HG02610 (cell line): ENCODE data around the gene ACBD5.
A peak's percentile ranks its signal among the peaks of the same experiment; 100 is the strongest.
"Not testable (repeated sequence)": the region's sequence is repeated elsewhere in the genome, so short reads cannot be mapped to it uniquely, and the experiment has no call there.

Source experiments
- ATAC-seq: cut with Tn5 transposase; IDR thresholded peaks from one replicate; pipeline ENCODE4 v1.9.1; 2021; ENCODE audit warnings: mild to moderate bottlenecking, moderate library complexity; ENCODE audit not compliant: unreplicated experiment

Gene ACBD5, protein sequence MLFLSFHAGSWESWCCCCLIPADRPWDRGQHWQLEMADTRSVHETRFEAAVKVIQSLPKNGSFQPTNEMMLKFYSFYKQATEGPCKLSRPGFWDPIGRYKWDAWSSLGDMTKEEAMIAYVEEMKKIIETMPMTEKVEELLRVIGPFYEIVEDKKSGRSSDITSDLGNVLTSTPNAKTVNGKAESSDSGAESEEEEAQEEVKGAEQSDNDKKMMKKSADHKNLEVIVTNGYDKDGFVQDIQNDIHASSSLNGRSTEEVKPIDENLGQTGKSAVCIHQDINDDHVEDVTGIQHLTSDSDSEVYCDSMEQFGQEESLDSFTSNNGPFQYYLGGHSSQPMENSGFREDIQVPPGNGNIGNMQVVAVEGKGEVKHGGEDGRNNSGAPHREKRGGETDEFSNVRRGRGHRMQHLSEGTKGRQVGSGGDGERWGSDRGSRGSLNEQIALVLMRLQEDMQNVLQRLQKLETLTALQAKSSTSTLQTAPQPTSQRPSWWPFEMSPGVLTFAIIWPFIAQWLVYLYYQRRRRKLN

DNA sequence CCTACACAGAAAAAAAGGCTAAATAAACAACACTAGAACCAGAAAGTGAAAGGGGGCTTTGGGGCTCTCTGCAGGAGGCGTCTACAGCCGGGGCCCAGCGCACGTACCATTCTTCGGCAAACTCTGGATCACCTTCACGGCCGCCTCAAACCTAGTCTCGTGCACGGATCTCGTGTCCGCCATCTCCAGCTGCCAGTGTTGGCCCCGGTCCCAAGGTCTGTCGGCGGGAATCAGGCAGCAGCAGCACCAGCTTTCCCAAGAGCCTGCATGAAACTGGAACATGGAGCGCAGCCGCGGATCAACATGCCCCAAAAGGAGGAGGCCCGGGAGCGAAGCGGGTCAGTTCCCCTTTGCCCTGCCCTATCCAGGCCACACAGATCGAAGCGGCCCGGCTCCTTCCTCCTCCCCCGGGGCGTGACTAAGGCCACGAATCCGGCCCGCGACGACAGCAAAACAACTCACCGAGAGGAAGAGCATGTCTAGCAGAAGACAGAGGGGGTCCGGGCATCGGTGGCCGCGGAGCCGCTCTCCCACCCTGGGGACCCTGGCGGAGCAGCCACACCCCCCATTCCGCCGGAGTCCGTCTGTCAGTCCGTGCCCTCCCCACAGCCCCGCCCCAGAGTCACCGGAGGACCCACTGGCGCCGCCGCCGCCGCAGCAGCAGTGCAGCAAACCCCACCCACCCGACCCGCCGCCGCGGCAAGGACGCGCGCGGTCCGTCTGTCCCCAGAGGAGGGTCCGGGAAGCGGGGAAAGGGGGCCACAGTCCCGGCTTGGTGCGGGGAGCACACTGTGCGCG lies at the start of gene ACBD5:
Gene ACBD5 (minus strand): TSS at position 586 of the 798 bp plus-strand sequence. CDS start 109 bp downstream, at position 477.
- ATAC-seq = peak; percentile 44

DNA sequence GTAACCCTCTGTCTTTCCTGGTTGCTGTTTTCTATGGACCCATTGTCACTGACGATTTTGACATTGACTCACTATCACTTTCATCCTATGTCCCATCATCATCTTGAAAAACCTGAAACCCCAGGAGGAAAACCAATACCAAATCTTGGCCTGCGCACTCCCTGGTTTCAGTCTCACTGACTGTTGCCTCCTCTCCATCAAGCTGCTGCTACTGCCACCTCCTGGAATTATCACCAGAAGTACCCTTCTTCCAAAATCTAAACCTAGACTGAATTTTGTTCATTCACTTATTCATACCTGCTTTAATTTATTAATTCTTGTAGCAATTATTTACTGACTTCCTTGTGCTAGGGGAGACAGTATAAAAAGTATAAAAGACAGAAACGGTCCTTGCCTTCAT lies 44.5 kb upstream of the ACBD5 start:
- no peak for ATAC-seq

DNA sequence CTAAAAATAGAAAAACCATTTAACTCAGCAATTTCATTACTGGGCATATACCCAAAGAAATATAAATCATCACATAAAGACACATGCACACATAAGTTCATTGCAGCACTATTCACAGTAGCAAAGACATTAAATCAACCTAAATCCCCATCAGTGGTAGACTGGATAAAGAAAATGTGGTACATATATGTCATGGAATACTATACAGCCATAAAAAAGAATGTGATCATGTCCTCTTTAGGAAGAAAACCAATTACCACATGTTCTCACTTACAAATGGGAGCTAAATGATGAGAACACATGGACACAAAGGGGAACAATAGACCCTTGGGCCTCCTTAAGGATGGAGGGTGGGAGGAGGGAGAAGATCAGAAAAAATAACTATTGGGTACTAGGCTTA lies 36.0 kb upstream of the ACBD5 start:
- no peak for ATAC-seq

DNA sequence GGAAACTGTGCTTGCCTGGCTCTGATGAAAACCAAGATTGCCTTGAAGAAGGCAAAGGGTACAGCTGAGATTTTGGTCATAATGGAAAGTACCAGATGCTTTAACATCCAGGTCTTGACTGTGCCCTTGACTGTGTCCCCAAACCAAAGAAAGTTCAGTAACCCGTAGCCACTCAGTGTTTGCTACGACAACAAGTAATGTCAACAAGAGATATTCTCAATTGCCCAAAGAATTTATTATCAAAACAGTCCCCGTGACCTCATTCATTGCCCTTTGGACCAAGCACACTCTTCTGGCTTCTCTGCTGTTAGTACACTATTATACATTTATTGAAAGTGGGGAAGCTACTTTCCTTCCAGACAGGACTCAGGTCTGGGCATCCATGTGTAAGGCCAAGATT lies 25.4 kb upstream of the ACBD5 start:
- ATAC-seq = not testable (repeated sequence)

DNA sequence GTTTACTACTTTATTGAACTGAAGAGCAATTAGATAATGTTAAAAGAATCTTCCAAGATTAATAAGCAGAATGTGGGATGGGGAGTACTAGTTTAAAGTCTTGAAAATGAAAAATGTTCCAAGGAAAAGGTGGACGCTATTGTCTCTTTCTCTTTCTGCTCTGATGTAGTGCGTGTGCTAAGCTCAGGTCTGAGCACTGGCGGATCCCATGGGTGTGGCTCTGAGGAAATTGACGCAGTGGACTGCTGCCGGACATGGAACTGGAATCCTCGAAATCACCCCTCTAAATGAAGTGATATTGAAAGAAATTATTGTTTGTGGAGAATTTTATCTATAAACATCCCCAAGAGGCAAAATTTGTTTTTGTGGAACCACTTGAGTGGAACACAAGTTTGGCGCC lies 22.2 kb upstream of the ACBD5 start:
- not testable (repeated sequence) for ATAC-seq

DNA sequence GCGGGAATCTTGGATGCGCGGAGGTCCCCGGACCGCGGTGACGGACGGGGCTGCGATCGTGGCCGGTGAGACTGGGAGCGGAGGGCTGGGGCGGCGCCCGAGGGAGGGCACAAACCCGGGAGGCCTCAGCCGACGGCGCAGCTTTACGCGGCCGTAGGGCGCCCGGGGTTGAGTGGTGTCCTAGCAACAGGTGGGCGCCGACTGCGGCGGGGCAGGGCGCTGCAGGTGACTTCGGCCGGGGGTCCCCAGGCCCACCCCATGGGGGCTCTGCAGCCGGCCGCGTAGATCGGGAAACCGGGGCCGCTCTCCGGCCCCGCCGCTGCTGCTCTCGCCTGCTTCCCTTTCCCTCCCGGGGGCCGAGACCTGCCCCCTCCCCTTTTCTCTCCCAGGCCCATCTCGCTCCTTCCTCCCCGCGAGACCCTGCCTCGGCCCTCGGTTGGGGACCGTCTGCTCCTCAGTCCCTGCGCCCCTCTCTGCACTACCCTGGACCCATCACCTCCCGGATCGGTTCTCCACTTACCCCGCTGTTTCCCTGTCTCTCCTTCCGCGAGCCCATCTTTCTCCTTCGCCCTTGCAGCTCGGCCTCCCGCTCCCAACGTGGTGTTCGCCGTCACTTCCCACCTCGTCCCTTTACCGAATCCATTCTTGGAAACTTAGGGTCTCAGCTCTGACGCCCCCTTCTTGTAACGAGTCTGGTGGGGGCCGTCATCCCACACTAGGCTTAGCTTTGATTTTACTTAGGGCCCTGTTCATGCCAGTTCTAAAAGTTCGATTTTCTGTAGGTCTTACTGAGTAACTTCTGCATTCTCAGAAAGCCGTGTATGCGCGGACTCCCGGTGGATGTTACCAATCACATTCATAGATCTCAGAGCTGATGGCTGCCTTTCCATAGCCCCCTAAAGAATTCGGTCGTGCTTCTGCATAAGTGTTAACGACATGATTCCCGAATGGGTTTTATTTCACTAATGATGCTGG lies 18.5 kb upstream of the ACBD5 start:
- ATAC-seq = no peak

DNA sequence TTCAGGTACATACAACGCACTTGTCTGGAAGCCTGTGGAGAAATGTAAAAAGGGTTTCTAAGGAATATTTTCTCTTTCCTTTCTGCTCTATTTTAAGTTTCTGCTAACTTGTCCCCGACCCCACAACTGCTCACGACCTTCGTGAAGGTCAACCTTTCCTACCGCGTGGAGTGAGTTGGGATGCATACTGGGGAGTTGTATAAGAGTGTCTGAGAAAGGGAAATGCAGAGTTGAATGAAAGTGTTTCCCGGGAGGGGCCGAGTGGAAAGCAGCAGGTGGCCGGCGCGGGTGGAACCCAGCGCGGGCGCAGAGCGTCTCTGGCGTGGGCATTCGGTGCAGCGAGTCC lies 17.9 kb upstream of the ACBD5 start:
- ATAC-seq = no peak

DNA sequence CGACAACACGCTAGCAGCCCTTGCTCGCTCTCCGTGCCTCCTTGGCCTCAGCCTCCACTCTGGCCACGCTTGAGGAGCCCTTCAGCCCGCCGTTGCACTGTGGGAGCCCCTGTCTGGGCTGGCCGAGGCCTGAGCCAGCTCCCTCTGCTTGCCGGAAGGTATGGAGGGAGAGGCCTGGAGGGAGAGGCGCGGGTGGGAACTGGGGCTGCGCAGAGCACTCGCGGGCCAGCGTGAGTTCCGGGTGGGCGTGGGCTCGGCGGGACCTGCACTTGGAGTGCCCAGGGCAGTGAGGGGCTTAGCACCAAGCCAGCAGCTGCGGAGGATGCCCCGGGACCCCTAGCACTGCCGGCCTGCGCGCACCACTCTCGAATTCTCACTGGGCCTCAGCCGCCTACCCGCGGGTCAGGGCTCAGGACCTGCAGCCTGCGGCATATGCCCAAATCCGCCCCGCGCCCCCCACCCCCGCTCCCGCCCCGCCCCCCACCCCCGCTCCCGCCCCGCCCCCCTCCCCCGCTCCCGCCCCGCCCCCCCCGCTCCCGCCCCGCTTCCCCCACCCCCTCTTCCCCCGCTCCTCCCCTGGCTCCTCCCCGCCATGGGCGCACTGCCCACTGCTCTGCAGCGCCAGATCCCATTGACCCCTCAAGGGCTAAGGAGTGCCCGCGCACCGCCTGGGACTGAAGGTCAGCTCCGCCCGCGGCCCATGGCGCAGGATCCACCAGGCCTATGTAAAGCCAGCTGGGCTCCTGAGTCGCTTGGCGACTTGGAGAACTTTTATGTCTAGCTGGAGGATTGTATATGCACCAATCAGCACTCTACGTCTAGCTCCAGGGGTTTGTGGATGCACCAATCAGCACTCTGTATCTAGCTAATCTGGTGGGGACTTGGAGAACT lies 15.9 kb upstream of the ACBD5 start:
- ATAC-seq = no peak

DNA sequence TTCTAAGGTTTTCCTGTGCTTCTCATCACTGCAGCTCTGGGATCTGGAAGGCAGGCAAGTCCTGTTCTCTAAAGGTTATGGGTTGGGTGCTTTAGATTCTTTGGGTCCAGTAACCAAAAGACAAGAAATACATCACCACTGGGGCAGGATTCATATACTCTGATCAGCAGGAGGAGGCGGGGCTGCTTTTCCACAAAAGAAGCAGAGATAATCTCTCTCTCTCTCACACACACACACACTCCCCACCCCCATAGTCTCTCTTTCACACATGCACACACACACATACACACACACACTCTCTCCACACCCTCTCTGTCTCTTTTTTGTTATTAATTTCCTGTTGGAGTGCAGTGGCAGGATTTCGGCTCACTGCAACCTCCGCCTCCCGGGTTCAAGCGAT lies 13.0 kb upstream of the ACBD5 start:
- ATAC-seq = no peak

DNA sequence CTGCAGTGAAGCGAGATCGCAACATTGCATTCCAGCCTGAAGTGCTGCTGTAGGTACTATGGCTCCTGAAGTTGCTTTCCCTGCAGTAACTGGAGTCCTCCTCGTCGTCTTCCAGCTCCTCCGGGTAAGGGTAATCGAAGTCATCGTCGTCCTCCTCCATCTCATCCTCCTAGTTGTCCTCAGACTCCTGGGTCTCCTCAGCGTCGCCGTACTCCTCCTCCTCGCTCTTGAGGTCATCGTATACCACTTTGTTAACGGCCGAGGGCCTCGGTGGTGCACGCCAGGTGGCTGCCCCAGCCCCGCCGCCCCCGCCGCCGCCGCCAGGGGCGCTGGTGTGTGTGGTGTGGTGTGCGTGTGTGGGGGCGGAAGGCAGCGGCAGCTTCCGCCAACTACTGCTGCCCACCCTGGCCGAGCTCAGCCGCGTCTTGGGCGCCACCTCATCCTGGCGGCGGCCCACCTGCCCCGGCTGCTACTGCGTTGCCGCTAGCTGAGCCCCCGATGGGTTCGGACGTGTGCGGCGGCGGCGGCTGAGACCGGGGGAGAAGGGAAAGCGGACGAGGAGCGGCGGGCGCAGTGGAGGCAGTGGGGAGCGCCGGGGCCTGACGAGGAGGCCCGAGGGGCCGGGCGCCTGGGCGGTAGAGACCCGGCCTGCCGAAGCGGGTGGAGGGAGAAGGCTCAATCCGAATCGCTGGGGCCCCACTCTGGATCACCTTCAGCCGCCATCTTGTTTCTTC lies 11.8 kb upstream of the ACBD5 start:
- peak; percentile 99 for ATAC-seq

DNA sequence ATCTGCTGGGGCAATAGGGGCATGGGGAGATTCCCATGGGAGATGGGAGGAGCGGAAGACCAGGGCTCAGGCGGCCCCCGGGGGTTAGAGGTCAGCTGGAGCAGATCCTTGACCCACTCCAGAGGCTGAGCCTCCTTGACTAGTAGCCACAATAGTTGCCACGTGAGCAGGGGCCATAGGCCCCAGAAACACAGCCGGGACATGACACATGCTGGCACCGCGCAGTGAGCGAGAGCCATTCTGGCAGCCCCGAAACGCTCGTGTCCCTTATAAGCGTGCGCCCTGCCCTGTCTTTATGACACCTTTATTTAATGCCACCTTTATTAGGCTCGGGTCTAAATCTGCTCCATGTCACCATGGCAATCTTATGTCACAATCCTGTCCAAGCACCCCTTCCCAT lies 11.0 kb upstream of the ACBD5 start:
- ATAC-seq = no peak

DNA sequence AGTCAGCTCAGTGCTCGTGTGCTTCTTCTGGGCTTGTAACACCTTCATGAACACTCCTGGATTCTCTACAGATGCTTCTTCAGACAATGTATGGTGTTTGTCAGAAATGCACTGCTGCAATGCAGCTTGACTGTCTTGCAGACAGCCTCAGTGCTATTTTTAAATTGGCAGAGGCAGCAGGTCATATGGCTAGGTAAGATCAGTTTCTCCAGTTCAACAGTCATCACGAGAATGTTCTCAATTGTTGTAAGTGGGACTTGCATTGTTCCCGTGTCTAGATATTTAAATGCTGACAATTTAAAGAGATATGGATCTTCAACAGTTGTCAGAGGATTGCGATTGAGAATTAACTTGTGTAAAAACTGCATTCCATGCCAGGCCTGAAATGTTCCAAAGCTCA lies 7.6 kb upstream of the ACBD5 start:
- ATAC-seq = no peak

DNA sequence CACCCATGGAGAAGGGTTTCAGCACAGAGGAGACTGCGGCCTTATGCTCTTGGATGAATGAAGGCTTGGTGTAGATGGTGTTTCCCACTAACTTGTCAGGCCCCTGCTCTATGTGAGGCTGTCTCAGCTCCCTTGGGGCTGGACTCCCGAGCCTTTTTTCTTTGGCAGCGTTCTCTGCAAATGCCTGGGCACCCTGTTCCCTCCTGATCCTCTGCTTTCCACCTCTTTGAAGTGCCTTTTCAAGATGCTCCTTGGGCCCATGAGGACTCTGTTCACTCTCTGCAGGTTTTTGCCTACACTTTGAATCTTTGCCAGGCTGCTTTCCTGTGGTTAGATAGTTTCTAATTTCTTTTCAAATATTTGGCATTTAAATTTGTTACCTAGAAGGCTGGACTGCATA lies 6.8 kb upstream of the ACBD5 start:
- ATAC-seq = no peak

DNA sequence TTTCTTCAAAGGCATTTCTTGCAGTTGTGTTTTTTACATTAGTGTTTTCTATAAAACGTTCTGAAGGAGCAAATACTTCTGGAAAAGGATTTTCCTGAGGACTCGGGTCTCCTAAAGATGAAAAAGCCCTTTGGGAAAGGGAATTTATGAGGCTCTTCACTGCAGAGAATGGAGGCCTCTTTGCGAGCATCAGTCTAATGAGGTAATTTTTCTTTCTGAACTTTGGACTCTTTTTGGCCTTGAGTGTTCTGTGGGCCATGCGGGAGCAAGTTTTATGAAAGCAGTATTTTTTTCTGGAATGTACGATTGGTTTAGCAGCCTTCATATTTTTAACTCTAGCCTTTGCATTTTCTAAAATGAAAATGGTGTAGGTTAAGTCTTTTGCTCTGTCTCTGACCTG lies 6.4 kb upstream of the ACBD5 start:
- ATAC-seq = no peak

DNA sequence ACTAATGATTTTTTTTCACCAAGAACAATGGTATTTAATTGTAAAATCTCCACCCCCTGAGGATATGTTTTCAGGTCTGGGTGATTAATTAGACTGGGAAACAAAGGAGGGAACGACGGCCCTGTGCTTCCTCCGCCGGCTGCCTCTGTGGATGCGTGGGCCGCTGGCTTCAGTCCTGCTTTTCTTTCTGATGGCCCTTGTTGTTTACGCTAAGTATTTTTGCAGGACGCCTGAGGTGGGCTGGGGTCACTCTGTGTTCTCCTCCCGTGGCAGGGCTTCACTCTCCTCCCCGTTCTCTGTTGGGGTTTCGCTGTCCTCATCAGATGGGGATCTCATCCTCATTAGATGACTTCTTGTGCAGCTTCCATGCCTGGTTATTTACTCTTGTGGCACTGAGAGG lies 5.2 kb upstream of the ACBD5 start:
- no peak for ATAC-seq

DNA sequence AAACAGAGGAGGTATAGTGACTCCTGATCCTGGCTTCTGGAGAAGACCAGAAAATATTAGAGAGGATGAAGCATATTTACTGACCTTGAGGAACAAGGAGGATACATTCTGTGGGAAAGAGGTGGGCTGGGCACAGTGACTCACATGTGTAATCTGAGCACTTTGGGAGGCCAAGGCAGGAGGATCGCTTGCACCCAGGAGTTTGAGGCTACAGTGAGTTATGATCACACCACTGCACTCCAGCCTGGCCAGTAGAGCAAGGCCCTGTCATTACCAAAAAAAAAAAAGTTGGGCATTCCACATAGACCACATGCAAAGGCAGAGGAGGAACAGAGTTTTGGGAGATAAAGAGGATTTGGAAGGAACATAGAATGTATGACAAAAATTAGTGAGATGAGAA lies 4.4 kb upstream of the ACBD5 start:
- ATAC-seq = no peak

DNA sequence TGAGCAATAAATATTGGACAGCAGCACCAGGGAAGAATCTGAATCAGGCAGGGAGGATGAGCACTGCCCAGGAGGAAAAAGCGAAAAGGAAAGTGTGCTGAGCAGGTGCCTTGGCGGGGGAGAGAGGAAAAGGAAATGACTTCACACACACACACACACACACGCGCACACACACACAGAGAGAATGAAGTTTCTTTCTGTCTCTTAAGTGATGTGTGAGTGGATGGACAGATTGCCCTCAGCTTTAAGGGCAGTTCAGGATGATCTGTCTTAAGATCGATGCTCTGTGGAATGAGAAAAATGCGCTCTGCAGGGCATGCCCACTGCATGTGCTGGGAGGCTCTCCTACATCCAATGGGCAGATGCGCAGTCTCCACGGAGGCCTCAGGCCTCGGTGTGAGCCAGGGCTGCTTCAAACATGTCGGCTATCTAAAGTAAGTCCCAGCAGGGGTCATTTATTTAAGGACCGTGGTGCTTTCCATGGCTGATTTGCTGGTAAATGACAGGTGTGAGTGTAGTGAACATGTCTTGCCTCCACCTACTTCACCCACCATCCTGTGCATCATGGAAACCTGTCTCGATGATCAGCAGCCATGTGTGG lies 2.5 kb upstream of the ACBD5 start:
- ATAC-seq = peak; percentile 34

DNA sequence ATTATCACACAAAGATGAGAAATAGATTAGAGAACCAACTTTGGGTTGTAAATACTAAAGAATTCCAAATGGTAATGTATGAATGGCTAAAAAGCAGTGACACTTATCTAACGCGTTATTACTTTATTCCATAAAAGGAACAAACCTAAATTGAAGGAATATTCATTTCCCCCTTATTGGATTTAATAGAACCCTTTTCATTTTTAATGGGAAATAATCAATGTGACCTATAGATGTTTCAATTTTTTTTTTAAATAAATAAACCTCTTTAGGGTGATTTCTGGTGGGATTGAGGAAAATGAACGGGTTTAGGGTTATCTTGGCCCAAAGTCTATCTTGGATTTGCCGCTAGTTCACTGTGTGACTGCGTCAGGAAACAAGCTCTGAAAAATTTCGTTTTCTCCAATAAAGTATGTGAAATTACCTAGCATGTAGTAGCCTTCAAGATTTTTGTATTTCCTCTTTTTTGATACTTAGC lies 1.9 kb upstream of the ACBD5 start:
- peak; percentile 0 for ATAC-seq
